ENCODE results near the gene RAB11A. TPM values are rescaled to one million over a fixed set of nuclear protein-coding genes. Genes with fewer than 3 reads are reported as not detected.

RAB11A gene
- total and polyA plus RNA-seq, 9 of the 15 experiments (the other 6 are each of a cell fraction or from before 2014, with no cell fraction given): 129 to 369 (median 245) TPM

DNA sequence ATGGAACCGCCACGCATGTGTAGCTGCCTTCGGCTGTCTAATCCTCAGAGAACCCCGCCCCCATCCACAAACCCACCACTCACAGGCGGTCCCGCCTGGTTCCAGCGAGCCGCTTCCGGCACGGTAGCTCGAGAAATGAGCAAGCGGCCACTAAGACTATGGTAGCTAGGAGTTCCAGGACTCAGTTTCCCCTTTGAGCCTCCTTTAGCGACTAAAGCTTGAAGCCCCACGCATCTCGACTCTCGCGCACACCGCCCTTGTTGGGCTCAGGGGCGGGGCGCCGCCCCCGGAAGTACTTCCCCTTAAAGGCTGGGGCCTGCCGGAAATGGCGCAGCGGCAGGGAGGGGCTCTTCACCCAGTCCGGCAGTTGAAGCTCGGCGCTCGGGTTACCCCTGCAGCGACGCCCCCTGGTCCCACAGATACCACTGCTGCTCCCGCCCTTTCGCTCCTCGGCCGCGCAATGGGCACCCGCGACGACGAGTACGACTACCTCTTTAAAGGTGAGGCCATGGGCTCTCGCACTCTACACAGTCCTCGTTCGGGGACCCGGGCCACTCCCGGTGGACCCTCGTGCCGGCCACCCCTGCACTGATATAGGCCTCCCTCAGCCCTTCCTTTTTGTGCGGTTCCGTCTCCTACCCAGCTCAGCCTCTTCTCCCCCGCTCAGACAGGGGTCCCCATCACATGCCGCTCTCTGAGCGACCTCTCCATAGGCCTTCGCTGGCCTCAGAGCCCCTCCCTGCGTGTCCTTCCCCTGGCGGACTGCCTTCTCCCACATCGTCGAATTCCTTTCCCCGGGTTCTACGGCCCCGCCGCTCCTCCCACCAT lies at the start of gene RAB11A (continued):
- no peak for TF ChIP-seq ZNF274 (IDR thresholded peaks at IDR 0.05; ENCODE audit: borderline replicate concordance, low read depth, low read length)
- TF ChIP-seq CBFB (CRISPR knock-in tag; IDR thresholded peaks at IDR 0.05): peak; percentile 13; the same call in 1 of the 2 replicates
- TF ChIP-seq, protein P1, sequence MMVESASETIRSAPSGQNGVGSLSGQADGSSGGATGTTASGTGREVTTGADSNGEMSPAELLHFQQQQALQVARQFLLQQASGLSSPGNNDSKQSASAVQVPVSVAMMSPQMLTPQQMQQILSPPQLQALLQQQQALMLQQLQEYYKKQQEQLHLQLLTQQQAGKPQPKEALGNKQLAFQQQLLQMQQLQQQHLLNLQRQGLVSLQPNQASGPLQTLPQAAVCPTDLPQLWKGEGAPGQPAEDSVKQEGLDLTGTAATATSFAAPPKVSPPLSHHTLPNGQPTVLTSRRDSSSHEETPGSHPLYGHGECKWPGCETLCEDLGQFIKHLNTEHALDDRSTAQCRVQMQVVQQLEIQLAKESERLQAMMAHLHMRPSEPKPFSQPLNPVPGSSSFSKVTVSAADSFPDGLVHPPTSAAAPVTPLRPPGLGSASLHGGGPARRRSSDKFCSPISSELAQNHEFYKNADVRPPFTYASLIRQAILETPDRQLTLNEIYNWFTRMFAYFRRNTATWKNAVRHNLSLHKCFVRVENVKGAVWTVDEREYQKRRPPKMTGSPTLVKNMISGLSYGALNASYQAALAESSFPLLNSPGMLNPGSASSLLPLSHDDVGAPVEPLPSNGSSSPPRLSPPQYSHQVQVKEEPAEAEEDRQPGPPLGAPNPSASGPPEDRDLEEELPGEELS (CRISPR knock-in tag; IDR thresholded peaks at IDR 0.05; ENCODE audit: borderline replicate concordance): 0 out of 2 replicates have a peak, but pooled peaks have one; percentile 49
- TF ChIP-seq ZNF717 (CRISPR knock-in tag; IDR thresholded peaks at IDR 0.05): no peak
- TF ChIP-seq CHD2 (IDR thresholded peaks at IDR 0.05; ENCODE audit: low read depth, low read length): peak; percentile 49; the same call in 1 of the 2 replicates
- TF ChIP-seq ZNF445 (CRISPR knock-in tag; IDR thresholded peaks at IDR 0.05; ENCODE audit: low read depth): no peak
- no peak for TF ChIP-seq NFE2 (IDR thresholded peaks at IDR 0.05; ENCODE audit: low read depth)
- TF ChIP-seq, protein P2, sequence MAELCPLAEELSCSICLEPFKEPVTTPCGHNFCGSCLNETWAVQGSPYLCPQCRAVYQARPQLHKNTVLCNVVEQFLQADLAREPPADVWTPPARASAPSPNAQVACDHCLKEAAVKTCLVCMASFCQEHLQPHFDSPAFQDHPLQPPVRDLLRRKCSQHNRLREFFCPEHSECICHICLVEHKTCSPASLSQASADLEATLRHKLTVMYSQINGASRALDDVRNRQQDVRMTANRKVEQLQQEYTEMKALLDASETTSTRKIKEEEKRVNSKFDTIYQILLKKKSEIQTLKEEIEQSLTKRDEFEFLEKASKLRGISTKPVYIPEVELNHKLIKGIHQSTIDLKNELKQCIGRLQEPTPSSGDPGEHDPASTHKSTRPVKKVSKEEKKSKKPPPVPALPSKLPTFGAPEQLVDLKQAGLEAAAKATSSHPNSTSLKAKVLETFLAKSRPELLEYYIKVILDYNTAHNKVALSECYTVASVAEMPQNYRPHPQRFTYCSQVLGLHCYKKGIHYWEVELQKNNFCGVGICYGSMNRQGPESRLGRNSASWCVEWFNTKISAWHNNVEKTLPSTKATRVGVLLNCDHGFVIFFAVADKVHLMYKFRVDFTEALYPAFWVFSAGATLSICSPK (IDR thresholded peaks at IDR 0.05; ENCODE audit: borderline replicate concordance): no peak
- TF ChIP-seq EGR1 (conservative IDR thresholded peaks at IDR 0.05): peak; percentile 93
- no peak for TF ChIP-seq CHCHD3 (CRISPR knock-in tag; IDR thresholded peaks at IDR 0.05)
- TF ChIP-seq ZNF197 (CRISPR knock-in tag; IDR thresholded peaks at IDR 0.05; ENCODE audit: low read depth): no peak
- peak; percentile 97 for TF ChIP-seq NR2C2 (CRISPR knock-in tag; IDR thresholded peaks at IDR 0.05)
- TF ChIP-seq NR2C2 (tag; IDR thresholded peaks at IDR 0.05): peak; percentile 99
- peak; percentile 77 for TF ChIP-seq PKNOX1 (IDR thresholded peaks at IDR 0.05)
- TF ChIP-seq WHSC1 (IDR thresholded peaks at IDR 0.05; ENCODE audit: low read length): no peak
- TF ChIP-seq YY1 (IDR thresholded peaks at IDR 0.05; ENCODE audit: borderline replicate concordance in 1 of 3, control insufficient read depth in 1 of 3, extremely low read depth in 1 of 3, insufficient read depth in 3 of 3, insufficient read length in 1 of 3, insufficient replicate concordance in 2 of 3, low read depth in 1 of 3, low read length in 2 of 3): peak in 1 of 3 experiments; percentile 41
- TF ChIP-seq USF1 (CRISPR knock-in tag; IDR thresholded peaks at IDR 0.05): peak; percentile 59
- 0 out of 2 replicates have a peak, but pooled peaks have one; percentile 43 for TF ChIP-seq THRB (CRISPR knock-in tag; conservative IDR thresholded peaks at IDR 0.05)
- peak; percentile 78 for TF ChIP-seq CREB1 (IDR thresholded peaks at IDR 0.05)
- TF ChIP-seq CREB1 (CRISPR knock-in tag; IDR thresholded peaks at IDR 0.05): peak; percentile 88
- peak; percentile 21 for TF ChIP-seq RBM39 (optimal IDR thresholded peaks at IDR 0.05; ENCODE audit: low read depth, low read length)

Measured in K562 (cell line).